BLaER1 (cell line): ENCODE data around the gene CYRIA.

ENCODE experiments used
- H3K27ac ChIP-seq: shearing (Covaris generic); formaldehyde crosslinking; 2 replicates; pipeline ENCODE4 v1.8.1; 2022
- H3K27me3 ChIP-seq: shearing (Covaris generic); formaldehyde crosslinking; 2 replicates; pipeline ENCODE4 v1.8.1; 2022
- H3K36me3 ChIP-seq: shearing (Covaris generic); formaldehyde crosslinking; 2 replicates; pipeline ENCODE4 v1.8.1; 2022
- H3K4me1 ChIP-seq: shearing (Covaris generic); formaldehyde crosslinking; 2 replicates; pipeline ENCODE4 v1.8.1; 2022
- H3K4me2 ChIP-seq: shearing (Covaris generic); formaldehyde crosslinking; 2 replicates; pipeline ENCODE4 v1.8.1; 2022
- H3K4me3 ChIP-seq: shearing (Covaris generic); formaldehyde crosslinking; 2 replicates; pipeline ENCODE4 v1.8.1; 2022
- H3K9ac ChIP-seq: shearing (Covaris generic); formaldehyde crosslinking; 2 replicates; pipeline ENCODE4 v1.8.1; 2022
- H3K9me3 ChIP-seq: shearing (Covaris generic); formaldehyde crosslinking; 2 replicates; pipeline ENCODE4 v1.8.1; 2022
- H4K20me1 ChIP-seq: shearing (Covaris generic); formaldehyde crosslinking; 2 replicates; pipeline ENCODE4 v1.8.1; 2022
- Cebpa-rat ChIP-seq: shearing (Covaris generic); IDR thresholded peaks from 2 replicates; pipeline ENCODE4 v1.8.1; 2022

Gene CYRIA

DNA sequence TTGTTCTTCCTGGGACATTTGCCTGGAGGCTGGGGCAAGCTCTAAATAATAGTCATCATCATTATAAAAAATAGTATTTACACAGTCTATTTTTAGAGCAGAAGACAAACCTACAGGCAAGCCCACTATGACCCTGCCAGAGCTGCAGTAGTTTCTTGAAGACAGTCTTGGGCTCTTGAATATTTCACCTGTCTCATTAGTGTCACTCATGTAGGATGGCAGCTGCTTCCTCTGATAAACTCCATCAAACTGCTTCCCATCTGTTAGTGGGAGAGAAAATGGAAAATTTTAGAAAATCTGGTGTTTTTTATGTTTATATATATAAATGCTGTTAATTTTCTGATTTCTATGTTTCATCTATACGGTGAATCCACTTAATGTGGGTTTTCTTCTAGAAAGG, 8.5 kb upstream of the CYRIA start:
- Histone ChIP-seq H4K20me1 (no peaks in the 10 kb centered on the region), H3K36me3 (no peaks in the 10 kb centered on the region), H3K27ac (no peak overlapping the region), H3K4me2 (no peak overlapping the region), H3K9me3 (peaks cover 6% of the 10 kb centered on the region; the same call in 1 of the 2 replicates), H3K4me3 (no peak overlapping the region), H3K4me1 (peaks cover 15% of the 10 kb centered on the region), H3K27me3 (no peaks in the 10 kb centered on the region), H3K9ac (no peak overlapping the region)
- TF ChIP-seq Cebpa-rat = no peak

DNA sequence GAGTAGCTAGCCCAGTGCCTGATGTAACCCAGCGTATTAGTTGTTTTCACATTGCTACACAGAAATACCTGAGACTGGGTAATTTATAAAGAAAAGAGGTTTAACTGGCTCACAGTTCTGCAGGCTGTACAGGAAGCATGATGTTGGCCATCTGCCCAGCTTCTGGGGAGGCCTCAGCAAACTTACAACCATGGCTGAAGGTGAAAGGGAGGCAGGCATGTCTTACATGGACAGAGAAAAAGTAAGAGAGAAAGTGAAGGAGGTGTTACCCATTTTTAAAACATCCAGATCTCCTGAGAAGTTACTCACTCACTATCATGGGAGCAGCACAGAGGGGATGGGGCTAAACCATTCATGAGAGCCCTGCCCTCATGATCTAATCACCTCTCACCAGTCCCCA, 6.1 kb upstream of the CYRIA start:
- no peak for TF ChIP-seq Cebpa-rat
- no peak overlapping the region for H3K27ac ChIP-seq

DNA sequence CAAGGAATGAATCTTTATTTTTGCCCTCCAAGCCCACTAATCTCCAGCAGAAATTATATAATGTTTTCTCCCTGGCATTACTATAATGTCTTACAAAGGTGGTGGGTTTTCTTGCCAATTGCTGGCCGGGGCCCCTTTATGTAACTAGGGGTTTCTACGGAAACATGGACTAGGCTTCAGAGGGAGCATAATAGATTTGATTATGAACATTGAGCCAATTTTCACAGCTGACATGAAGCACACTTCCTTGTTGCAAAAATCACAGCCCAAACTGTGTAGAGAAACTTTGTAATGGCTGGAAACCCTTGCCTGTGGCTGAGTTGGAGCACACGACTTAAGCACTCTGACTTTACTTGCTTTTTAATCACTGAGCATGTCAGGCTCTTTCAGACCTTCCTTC, 3.8 kb upstream of the CYRIA start:
- H4K20me1 ChIP-seq = peaks cover 9% of the 10 kb centered on the region; the same call in 1 of the 2 replicates
- H3K36me3 ChIP-seq = no peaks in the 10 kb centered on the region
- H3K4me1 ChIP-seq = peaks cover 29% of the 10 kb centered on the region
- no peaks in the 10 kb centered on the region for H3K9me3 ChIP-seq
- H3K4me2 ChIP-seq = no peak overlapping the region
- no peak for TF ChIP-seq Cebpa-rat
- no peak overlapping the region for H3K27ac ChIP-seq
- no peak overlapping the region for H3K9ac ChIP-seq
- no peaks in the 10 kb centered on the region for H3K27me3 ChIP-seq
- no peak overlapping the region for H3K4me3 ChIP-seq

More for the DNA sequence above, 6.1 kb upstream of the CYRIA start:
- H4K20me1 ChIP-seq = no peaks in the 10 kb centered on the region
- H3K4me2 ChIP-seq = no peak overlapping the region
- no peaks in the 10 kb centered on the region for H3K9me3 ChIP-seq
- no peaks in the 10 kb centered on the region for H3K27me3 ChIP-seq
- no peak overlapping the region for H3K9ac ChIP-seq
- H3K36me3 ChIP-seq = no peaks in the 10 kb centered on the region
- no peak overlapping the region for H3K4me3 ChIP-seq
- H3K4me1 ChIP-seq = peaks cover 18% of the 10 kb centered on the region

DNA sequence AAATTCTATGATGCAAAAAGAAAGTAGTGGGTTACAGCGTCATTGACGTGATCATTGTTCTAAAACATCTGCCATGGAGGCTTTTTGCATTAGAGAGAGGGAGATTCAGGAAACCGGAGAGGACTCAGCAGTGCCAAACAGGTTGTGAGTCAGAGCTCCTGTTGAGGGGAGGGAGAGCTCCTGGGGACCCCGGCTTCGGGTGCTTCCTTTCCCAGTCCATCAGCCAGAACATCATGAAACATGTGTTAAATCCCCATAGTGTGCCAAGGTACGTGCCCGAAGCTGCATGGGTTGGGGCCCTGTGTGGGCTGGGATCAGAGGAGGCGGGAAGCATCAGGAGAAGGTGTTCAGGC, 791 bp upstream of the CYRIA start:
- peaks cover 9% of the 10 kb centered on the region; the same call in 1 of the 2 replicates for H4K20me1 ChIP-seq
- no peak overlapping the region for H3K27ac ChIP-seq
- H3K36me3 ChIP-seq = no peaks in the 10 kb centered on the region
- H3K27me3 ChIP-seq = no peaks in the 10 kb centered on the region
- peaks cover 50% of the 10 kb centered on the region for H3K4me1 ChIP-seq
- H3K4me2 ChIP-seq = peak overlapping the region; percentile 88
- no peaks in the 10 kb centered on the region for H3K9me3 ChIP-seq
- no peak for TF ChIP-seq Cebpa-rat
- peak overlapping the region; percentile 43; the same call in 1 of the 2 replicates for H3K9ac ChIP-seq
- H3K4me3 ChIP-seq = peak overlapping the region; percentile 77; the same call in 1 of the 2 replicates

DNA sequence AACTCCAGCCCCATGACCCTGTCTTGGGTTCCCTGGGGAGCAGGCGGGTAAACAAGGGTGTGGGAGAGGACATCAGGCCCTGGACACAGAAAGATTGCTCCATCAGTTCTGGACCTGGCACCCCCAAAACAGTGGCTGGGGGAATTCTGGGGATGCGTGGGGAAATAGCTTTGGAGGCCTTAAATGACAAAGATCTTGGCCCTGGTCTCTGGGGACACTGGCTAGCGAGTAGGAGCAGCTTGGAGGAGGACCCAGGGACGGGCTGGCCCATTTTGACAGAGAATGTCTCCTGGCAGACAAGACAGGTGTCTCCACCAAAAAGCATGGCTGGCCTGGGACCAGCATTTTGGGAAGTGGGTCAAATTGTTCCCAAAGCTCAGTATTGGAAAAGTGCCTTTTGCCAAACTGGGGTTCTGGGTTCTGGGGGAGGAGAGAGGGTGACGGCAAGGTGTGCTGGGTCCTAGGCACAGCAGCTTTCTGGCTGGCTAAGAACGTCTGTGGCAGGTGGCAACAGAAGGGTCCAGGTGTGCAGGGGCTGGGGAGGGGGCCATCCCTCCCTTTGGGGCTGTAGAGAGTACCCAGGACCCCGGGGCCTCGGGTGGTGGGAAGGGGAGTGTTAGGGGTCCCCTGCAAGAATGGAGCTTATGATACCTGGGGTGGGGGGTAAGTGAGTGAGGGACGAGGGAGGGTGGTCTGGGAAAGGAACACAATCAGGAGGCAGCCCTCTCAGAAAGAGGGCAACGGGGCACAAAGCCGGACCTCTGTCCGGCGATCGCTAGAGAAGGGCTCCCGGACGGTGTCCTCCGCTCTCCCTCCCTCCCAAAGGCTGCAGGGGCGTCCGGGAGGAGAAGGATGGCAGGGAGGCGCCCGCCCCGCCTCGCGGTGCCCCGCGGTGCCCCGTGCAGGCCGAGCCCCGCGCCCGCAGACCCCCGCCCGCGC, 556 bp downstream of the CYRIA start:
- H3K4me3 ChIP-seq = peak overlapping the region; percentile 77
- H3K36me3 ChIP-seq = no peaks in the 10 kb centered on the region
- peaks cover 61% of the 10 kb centered on the region for H3K4me1 ChIP-seq
- H3K27ac ChIP-seq = 0 out of 2 replicates have a peak overlapping the region, but pooled peaks have one; percentile 42
- no peaks in the 10 kb centered on the region for H3K27me3 ChIP-seq
- H3K9me3 ChIP-seq = no peaks in the 10 kb centered on the region
- H4K20me1 ChIP-seq = peaks cover 9% of the 10 kb centered on the region; the same call in 1 of the 2 replicates
- peak overlapping the region; percentile 99 for H3K4me2 ChIP-seq
- no peak for TF ChIP-seq Cebpa-rat
- H3K9ac ChIP-seq = peak overlapping the region; percentile 74

DNA sequence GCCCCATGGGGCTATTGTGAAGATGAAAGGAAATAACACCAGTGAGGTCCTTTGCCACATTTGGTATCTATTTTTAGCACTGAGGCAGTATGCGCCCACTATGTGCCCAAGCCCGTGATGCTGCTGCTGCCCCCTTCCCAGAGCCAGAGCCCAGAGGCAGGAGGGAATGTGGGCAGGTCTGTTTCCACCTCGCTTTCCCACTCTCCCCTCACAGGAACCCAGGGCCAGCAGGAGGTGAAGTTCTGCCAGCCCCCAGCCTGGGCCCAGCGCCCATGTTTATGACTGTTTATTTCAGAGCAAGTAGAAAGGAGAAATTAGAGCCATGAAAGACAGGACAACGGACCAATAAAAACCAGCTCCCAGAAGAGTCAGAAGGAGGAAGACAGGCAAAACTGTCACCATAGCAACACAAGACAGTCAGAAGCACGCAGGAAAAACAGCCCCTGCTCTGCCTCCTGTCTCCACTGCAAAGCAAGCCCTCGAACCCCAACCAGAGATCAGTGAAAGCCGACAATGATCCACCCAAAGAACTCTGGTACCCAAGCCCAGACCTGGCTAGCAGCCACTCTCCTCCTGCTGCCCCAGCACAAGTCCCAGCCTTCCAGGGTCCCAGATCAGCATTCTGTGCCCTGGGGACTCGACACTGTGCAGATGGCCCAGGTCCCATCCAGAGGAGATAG, 1.4 kb downstream of the CYRIA start:
- Histone ChIP-seq H3K4me3 (peak overlapping the region; percentile 77), H3K4me1 (peaks cover 70% of the 10 kb centered on the region), H3K36me3 (no peaks in the 10 kb centered on the region), H3K27ac (peak overlapping the region; percentile 48), H3K9me3 (no peaks in the 10 kb centered on the region), H3K27me3 (no peaks in the 10 kb centered on the region), H3K4me2 (peak overlapping the region; percentile 99), H4K20me1 (peaks cover 9% of the 10 kb centered on the region; the same call in 1 of the 2 replicates), H3K9ac (peak overlapping the region; percentile 74)
- TF ChIP-seq Cebpa-rat = no peak

DNA sequence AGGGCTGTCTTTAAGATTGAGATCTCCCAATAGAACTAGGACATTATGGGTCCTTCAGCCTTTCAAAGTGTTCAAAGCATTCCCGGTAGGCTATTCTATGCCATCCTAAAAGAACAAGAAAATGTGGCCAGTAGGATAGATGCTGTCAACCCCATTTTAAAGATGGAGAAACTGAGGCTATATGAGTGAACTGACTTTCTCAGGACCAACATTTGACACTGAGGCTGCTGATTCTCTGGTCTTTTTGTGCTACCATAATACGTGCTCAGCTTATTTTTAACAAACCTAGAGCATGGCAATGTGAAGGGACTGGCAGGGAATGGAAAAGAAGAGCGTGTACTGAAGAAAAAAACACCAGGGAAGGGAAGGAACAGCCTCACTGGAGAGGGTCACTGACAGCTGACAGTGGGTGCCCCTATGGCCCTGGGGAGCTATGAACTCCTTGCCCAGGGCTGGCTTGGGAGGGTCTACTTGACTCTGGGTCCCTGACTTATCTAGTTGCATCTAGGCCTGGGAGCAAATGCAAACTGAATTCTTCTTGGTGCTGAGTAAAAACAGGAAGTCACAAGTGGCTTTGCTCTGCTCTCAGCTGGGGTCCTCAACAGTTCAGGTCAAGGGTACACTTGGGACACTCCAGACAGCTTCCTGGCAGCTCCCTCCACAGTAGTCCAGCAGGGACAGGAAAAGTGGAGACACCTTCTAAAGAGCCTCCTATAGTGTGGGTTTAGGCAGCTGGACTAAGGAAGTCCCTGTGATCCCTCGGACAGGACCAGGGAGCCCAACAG, 2.3 kb downstream of the CYRIA start:
- Histone ChIP-seq H3K4me2 (peak overlapping the region; percentile 99), H3K27ac (peak overlapping the region; percentile 48)

DNA sequence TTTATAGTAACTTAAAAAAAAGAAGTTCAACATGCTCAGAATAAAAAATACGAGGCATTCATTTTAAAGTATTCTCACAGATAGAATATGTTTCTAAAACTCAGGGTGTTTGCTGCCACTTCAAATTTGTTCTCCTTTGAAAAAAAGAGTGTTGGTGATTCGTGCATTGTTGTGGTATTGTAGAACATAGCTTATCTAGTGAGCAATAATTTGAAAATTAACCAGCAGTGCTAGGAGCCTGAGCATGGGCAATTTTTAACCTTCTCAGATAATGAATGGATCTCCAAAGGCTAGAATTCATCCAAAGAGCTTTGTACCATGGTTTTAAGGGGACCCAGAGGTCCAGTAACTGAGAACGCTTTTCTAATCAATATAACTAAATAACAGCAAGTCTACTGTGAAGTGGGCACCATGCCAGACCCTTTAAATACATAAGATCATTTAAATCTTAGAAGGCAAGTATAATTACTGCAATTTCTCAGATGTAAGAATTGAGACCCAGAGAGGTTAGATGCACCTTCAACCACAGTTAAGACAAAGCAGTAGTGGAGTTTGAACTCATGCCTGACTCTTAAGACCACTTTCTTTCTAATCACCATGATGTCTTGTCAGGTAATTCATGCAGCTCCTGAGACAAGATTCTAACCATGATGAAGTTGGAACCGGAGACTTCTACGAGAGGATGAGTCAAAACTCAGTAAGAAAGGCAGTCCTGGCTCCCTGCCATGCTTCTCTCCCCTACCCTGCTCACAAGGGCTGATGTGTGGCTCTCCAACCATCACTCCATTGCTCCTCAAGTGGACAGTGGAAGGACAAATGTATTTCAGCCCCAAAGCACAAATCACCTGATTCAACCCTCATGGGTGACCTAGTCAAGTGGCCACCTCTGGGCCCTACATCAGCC, 3.4 kb downstream of the CYRIA start:
- peaks cover 9% of the 10 kb centered on the region; the same call in 1 of the 2 replicates for H4K20me1 ChIP-seq
- H3K27ac ChIP-seq = no peak overlapping the region
- H3K27me3 ChIP-seq = no peaks in the 10 kb centered on the region
- H3K9me3 ChIP-seq = no peaks in the 10 kb centered on the region
- no peaks in the 10 kb centered on the region for H3K36me3 ChIP-seq
- H3K4me1 ChIP-seq = peaks cover 90% of the 10 kb centered on the region
- H3K4me3 ChIP-seq = no peak overlapping the region
- peak overlapping the region; percentile 99; the same call in 1 of the 2 replicates for H3K4me2 ChIP-seq
- no peak for TF ChIP-seq Cebpa-rat
- H3K9ac ChIP-seq = no peak overlapping the region

More for the DNA sequence above, 2.3 kb downstream of the CYRIA start:
- peak overlapping the region; percentile 77 for H3K4me3 ChIP-seq
- no peaks in the 10 kb centered on the region for H3K9me3 ChIP-seq
- peaks cover 78% of the 10 kb centered on the region for H3K4me1 ChIP-seq
- H3K9ac ChIP-seq = peak overlapping the region; percentile 74; the same call in 1 of the 2 replicates
- no peaks in the 10 kb centered on the region for H3K36me3 ChIP-seq
- peaks cover 9% of the 10 kb centered on the region; the same call in 1 of the 2 replicates for H4K20me1 ChIP-seq
- no peak for TF ChIP-seq Cebpa-rat
- no peaks in the 10 kb centered on the region for H3K27me3 ChIP-seq
